ENCODE measurements around the gene FANCE.

DNA sequence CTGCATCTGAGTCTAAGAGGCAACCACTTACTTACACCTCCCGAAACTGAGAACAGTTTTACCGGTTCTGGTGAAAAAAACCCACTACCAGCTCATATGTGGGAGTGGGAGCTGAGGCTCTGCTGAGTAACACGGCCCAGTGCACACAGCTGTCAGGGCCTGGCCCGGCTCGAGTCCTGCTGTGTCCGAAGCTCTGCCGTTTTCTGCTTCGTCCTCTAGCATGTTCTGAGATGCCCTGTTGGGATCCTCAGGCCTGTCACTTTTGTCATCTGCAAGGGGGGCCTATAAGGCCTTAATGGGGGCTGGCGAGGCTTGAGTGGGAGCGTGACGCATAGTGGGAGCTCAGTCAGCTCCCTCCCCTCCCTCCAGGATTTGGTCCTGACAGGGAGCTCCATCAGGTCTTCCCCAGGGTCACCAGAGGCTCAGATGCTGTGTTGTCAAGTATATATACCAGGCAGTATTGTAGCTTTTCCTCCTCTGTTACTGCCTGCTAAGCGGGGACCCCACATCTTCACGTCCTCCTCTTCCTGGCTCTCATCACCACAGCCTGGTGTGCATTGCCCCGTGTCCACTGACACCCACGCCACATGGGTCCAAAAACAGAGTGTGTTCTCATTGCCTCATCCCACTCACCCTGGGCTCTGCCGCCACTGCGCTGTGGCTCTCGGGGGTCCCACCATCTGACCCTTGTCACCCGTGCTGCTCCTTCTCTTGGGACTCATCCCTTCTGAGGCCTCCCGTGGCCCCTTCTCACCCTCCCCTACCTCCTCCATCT, 45.2 kb upstream of the FANCE start:
- TF ChIP-seq, protein P1, sequence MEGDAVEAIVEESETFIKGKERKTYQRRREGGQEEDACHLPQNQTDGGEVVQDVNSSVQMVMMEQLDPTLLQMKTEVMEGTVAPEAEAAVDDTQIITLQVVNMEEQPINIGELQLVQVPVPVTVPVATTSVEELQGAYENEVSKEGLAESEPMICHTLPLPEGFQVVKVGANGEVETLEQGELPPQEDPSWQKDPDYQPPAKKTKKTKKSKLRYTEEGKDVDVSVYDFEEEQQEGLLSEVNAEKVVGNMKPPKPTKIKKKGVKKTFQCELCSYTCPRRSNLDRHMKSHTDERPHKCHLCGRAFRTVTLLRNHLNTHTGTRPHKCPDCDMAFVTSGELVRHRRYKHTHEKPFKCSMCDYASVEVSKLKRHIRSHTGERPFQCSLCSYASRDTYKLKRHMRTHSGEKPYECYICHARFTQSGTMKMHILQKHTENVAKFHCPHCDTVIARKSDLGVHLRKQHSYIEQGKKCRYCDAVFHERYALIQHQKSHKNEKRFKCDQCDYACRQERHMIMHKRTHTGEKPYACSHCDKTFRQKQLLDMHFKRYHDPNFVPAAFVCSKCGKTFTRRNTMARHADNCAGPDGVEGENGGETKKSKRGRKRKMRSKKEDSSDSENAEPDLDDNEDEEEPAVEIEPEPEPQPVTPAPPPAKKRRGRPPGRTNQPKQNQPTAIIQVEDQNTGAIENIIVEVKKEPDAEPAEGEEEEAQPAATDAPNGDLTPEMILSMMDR (IDR thresholded peaks at IDR 0.05): no peak
- TF ChIP-seq, protein P2, sequence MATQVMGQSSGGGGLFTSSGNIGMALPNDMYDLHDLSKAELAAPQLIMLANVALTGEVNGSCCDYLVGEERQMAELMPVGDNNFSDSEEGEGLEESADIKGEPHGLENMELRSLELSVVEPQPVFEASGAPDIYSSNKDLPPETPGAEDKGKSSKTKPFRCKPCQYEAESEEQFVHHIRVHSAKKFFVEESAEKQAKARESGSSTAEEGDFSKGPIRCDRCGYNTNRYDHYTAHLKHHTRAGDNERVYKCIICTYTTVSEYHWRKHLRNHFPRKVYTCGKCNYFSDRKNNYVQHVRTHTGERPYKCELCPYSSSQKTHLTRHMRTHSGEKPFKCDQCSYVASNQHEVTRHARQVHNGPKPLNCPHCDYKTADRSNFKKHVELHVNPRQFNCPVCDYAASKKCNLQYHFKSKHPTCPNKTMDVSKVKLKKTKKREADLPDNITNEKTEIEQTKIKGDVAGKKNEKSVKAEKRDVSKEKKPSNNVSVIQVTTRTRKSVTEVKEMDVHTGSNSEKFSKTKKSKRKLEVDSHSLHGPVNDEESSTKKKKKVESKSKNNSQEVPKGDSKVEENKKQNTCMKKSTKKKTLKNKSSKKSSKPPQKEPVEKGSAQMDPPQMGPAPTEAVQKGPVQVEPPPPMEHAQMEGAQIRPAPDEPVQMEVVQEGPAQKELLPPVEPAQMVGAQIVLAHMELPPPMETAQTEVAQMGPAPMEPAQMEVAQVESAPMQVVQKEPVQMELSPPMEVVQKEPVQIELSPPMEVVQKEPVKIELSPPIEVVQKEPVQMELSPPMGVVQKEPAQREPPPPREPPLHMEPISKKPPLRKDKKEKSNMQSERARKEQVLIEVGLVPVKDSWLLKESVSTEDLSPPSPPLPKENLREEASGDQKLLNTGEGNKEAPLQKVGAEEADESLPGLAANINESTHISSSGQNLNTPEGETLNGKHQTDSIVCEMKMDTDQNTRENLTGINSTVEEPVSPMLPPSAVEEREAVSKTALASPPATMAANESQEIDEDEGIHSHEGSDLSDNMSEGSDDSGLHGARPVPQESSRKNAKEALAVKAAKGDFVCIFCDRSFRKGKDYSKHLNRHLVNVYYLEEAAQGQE (IDR thresholded peaks at IDR 0.05; ENCODE audit: insufficient read depth in 1 of 2, low read depth in 2 of 2, low read length in 1 of 2): no peak
- TF ChIP-seq POLR2AphosphoS5 (IDR thresholded peaks at IDR 0.05; ENCODE audit: low read depth, low read length): no peak
- no peak for TF ChIP-seq SIN3A (IDR thresholded peaks at IDR 0.05; ENCODE audit: borderline replicate concordance, insufficient read depth, low read depth, low read length)
